ENCODE results near the gene ROMO1. TPM values are rescaled to one million over a fixed set of nuclear protein-coding genes. Genes with fewer than 3 reads are reported as not detected.

ROMO1 gene
- total RNA-seq: 100 to 1,000 TPM in 2 of 4 donors, 10 to 100 TPM in 2; 69.3 to 492 (median 171) TPM

DNA sequence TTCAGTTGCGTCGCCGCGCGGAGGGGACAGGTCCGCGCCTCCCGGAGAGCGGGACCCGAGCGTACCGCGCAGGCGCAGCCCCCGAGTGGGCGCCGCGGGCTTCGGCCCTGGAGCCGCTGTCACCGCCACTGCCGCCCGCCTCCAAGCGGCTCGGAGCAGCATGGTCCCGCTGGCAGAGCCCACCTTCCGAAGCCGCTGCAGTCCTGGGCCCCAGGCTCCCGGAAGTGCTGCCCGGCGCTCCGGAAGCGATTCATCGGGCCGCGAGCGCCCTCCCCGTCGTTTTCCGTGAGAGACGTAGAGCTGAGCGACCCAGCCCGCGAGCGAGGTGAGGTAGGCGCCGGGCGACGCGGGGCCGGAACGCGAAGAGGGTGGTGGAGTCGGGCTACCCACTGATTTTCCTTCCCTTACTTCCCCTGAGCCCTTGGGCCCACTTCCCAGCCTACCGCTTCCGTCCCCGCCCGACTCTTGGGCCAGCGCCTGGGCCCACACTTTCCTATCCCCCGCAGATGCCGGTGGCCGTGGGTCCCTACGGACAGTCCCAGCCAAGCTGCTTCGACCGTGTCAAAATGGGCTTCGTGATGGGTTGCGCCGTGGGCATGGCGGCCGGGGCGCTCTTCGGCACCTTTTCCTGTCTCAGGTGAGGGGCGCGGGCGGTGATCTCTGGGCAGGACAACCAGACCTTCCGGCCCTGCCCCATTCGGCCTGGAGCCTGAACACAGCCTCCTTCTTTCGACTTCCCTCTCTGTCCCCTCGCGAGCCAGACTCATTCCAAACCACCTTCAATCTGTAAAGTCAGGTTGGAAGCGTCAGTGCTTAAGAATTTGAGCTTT, at the start of gene ROMO1, which contains the start of gene NFS1:
TSS of gene ROMO1 (plus strand) at position 279 of the 830 bp plus-strand sequence. CDS start at position 507, 228 bp downstream.
TSS of gene NFS1 (minus strand) at position 226 of the 830 bp plus-strand sequence. CDS start at position 162, 64 bp downstream.
- Histone ChIP-seq H3K4me3 (peak within 1 kb of the TSS; percentile 78 to 94), H3K9me3 (no peaks in the 10 kb centered on the region), H3K4me1 (peaks cover 0 to 14% of the 10 kb centered on the region in 2 donors), H3K36me3 (no peaks in the 10 kb centered on the region), H3K27me3 (no peaks in the 10 kb centered on the region), H3K27ac (peak within 1 kb of the TSS; percentile 82 to 91)
- DNase-seq: peak; percentile 81 to 86
- TF ChIP-seq POLR2A (IDR thresholded peaks at IDR 0.05): peak; percentile 36 to 68
- TF ChIP-seq, protein P1, sequence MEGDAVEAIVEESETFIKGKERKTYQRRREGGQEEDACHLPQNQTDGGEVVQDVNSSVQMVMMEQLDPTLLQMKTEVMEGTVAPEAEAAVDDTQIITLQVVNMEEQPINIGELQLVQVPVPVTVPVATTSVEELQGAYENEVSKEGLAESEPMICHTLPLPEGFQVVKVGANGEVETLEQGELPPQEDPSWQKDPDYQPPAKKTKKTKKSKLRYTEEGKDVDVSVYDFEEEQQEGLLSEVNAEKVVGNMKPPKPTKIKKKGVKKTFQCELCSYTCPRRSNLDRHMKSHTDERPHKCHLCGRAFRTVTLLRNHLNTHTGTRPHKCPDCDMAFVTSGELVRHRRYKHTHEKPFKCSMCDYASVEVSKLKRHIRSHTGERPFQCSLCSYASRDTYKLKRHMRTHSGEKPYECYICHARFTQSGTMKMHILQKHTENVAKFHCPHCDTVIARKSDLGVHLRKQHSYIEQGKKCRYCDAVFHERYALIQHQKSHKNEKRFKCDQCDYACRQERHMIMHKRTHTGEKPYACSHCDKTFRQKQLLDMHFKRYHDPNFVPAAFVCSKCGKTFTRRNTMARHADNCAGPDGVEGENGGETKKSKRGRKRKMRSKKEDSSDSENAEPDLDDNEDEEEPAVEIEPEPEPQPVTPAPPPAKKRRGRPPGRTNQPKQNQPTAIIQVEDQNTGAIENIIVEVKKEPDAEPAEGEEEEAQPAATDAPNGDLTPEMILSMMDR (IDR thresholded peaks at IDR 0.05): peak; percentile 21 to 52 (median 36)
- intact Hi-C loops (cut with DNase I; ENCODE audit: low total_unique reads): no loop called here

- intact Hi-C loops (cut with DNase I; ENCODE audit: low total_unique reads): no loop called here
- Histone ChIP-seq H3K36me3 (no peaks in the 10 kb centered on the region), H3K9me3 (no peaks in the 10 kb centered on the region), H3K27ac (no peak overlapping the region), H3K4me1 (peaks cover 0 to 9% of the 10 kb centered on the region in 2 donors), H3K4me3 (no peak overlapping the region), H3K27me3 (no peaks in the 10 kb centered on the region)
- no peak for TF ChIP-seq POLR2A (IDR thresholded peaks at IDR 0.05)
- TF ChIP-seq, protein P1 (IDR thresholded peaks at IDR 0.05): no peak
- no peak for DNase-seq
Observed at GRCh38 chr20:35650632-35651031, 48.6 kb upstream of the ROMO1 start.

DNA sequence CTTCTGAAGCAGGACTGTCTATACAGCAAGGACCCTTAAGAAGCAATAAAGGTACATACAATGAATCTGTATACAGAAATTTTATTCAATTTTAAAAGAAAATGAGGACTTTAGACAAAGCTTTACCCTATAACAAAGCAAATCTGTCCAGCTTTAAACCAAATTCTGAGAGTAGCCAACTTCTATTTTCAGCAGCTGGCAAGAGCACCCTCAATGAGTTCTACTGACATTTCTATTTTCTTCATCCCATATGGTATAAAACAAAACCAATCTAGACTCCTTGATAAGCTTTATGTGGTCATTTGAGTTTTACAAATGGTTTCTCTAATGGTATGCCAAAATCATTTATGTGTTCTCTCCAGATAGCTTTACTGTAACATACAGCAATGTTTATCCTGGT, 47.2 kb upstream of the ROMO1 start:
- intact Hi-C loops (cut with DNase I; ENCODE audit: low total_unique reads): no loop called here
- no peak overlapping the region for H3K27ac ChIP-seq
- no peak for DNase-seq
- TF ChIP-seq POLR2A (IDR thresholded peaks at IDR 0.05): no peak
- TF ChIP-seq, protein P1 (IDR thresholded peaks at IDR 0.05): no peak
- H3K9me3 ChIP-seq: no peaks in the 10 kb centered on the region
- H3K4me3 ChIP-seq: no peak overlapping the region
- H3K4me1 ChIP-seq: peaks cover 0 to 9% of the 10 kb centered on the region in 2 donors
- no peaks in the 10 kb centered on the region for H3K36me3 ChIP-seq
- no peaks in the 10 kb centered on the region for H3K27me3 ChIP-seq

- no peak overlapping the region for H3K27ac ChIP-seq
Observed at GRCh38 chr20:35652641-35653429, 46.4 kb upstream of the ROMO1 start.

More at GRCh38 chr20:35652641-35653429, 46.4 kb upstream of the ROMO1 start:
- H3K36me3 ChIP-seq: no peaks in the 10 kb centered on the region
- no peaks in the 10 kb centered on the region for H3K9me3 ChIP-seq
- H3K4me1 ChIP-seq: peaks cover 0 to 9% of the 10 kb centered on the region in 2 donors
- intact Hi-C loops (cut with DNase I; ENCODE audit: low total_unique reads): no loop called here
- no peak overlapping the region for H3K4me3 ChIP-seq
- H3K27me3 ChIP-seq: no peaks in the 10 kb centered on the region
- no peak for DNase-seq
- no peak for TF ChIP-seq POLR2A (IDR thresholded peaks at IDR 0.05)
- TF ChIP-seq, protein P1 (IDR thresholded peaks at IDR 0.05): no peak
